Pons (tissue), 1 donor: ENCODE results near the gene BTBD10.

ENCODE experiments used
- DNase-seq: peaks from one replicate; pipeline ENCODE4 v3.0.0-alpha.2; 2016; ENCODE audit warnings: low spot score

BTBD10 gene

DNA sequence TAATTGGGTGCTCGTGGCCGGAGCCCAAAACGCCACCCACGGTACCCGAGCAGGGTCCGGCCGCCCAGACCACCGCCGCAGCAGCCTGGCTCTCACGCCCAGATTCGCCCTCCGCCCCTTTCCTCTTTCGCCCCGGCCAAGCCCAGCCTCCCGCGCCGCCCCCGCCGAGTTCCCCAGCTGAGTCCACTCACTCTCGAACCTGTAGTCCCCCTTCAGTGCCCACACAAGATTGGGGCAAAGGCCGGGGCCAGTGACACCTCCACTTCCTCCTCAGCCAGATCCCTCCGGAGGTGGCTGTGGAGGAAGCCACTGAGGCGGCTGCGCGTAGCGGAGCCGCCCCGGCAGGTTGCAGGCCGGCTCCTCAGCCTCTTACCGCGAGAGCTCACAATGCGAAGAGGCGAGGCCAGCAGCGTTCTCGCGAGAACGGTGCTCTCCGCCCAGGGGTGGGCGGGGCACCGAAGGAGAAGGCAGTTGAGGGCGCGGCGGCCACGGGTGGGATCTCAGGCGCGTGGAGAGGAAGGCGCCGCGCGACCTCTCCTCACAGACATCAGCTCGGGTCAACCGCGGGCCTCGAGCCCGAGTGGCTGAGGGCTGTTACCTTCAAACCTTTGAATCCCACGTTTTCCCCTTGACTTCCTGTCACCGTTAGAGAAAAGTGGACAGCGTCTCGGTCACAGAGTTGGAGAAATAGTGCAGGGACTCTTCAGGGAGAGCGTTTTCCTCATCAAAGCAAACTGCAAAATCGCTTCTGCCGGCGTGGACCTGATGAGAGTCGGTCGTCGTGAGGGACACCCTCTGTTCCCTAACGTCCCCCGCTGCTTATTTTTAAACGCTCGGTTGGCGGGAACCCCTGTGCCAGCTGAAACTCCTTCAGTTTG lies at the start of gene BTBD10:
Gene BTBD10 (minus strand): TSS at position 322 of the 878 bp plus-strand sequence. CDS start 18,098 bp downstream, outside the sequence.
- peak; percentile 96 for DNase-seq

DNA sequence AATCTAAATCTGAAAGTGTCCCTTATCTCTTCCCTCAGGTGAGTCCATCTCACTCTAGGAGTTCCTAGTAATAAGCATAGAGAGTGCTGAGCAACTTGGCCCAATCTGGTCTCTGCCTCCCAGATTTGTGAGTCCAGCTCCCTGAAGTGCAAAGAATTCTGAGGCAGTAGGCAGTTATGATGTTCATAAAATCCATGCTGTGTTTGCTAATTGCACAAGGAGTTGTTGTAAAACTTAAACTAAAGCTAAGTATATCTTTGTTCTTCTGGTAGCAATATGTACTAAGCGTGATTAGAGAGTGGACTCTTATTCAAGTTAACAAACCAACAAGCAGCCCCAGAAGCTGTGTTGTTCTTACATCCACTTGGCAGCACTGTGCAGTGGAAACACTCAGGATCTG lies 40.4 kb upstream of the BTBD10 start:
- no peak for DNase-seq

DNA sequence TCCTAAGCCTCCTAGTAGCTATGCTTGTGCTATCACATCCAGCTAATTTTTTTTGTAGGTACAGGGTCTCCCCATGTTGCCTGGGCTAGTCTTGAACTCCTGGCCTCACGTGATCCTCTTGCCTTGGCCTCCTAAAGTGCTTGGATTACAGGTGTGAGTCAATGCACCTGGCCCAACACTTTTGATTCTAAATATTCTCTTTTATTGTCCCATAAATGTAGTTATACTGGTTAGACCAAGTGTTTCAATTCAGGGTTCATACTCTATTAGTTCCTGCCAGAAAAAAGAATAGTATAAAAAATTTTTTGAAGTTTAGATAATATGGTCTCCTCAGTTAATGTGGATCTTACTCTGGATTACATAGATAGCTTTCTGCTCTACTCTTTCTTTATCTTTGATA lies 39.5 kb upstream of the BTBD10 start:
- no peak for DNase-seq

DNA sequence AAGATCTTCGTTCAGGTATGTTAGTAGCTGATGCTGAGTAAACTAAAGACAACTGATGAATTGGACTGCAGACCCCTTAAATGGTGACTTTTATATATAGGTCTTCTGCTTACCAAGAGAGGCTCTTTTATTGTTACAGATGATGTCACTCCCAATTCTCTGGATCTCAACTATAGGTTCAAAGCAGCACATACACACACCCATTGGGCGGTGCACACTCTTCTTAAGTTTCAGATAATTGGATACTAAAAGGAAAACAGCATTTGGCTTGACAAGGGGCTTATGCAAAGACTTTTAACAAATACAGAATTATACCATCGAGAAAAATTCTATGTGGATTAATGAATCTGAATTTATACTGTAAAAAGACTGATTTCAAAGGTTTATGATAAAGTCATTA lies 32.9 kb upstream of the BTBD10 start, which contains the start of gene PTH:
Gene PTH (minus strand): TSS at position 69 of the 400 bp plus-strand sequence. CDS start 3,142 bp downstream, outside the sequence.
- DNase-seq, result no peak

DNA sequence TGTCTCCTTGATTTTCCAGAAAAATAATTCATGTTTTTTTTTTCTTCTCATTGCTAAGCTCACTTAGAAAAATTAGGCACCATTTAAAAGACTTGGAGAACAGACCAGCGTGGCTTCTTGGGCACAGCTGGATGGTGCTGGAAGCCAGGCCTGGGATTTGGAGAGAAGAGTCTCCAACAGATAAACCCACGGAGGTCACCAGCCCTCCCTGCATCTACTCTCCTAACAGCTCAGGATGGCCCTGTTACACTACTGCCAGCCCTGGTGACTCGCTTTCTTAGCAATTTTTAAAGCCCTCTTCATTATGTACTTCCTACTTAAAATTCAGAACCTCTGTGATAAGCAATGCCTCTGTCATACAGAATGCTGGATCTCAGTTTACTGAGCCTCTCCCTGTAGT lies 31.0 kb upstream of the BTBD10 start:
- no peak for DNase-seq

DNA sequence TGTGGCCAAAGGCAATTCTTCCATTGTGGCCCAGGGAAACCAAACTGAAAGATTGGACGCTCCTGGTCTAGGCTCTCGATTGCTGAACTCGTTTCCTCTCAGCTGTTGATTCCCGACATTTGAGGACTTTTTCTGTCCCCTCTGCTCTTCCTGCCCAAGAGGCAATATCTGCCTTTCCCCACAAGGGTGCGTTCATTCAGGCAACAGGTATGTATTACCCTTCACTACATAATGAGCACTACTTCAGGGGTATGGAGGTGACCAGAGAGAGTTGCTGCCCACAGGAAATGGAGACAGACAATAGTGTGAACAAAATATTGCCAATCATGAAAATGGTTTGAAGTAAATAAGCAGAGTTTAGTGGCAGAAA lies 24.6 kb upstream of the BTBD10 start:
- peak; percentile 8 for DNase-seq

DNA sequence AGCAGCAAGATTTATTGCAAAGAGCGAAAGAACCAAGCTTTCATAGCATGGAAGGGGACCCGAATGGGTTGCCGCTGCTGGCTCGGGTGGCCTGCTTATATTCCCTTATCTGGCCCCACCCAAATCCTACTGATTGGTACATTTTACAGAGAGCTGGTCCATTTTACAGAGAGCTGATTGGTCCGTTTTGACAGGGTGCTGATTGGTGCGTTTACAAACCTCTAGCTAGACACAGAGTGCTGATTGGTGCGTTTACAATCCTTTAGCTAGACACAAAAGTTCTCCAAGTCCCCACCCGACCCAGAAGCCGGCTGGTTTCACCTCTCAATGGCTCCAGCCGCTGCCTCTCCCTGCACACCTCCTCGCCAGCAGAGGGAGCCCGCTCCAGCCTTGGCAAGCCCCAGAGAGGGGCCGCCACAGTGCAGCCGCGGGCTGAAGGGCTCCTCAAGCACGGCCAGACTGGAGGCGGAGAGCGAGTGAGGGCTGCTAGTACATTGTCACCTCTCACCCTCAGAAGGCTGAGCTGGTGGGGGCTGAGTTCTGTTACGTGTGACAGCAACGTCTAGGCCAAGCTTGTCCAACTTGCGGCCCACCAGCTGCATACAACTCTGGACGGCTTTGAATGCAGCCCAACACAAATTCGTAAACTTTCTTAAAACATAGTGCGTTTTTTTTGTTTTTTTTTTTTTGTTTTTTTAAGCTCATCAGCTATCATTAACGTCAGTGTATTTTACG lies 24.1 kb upstream of the BTBD10 start:
- peak; percentile 12 for DNase-seq

DNA sequence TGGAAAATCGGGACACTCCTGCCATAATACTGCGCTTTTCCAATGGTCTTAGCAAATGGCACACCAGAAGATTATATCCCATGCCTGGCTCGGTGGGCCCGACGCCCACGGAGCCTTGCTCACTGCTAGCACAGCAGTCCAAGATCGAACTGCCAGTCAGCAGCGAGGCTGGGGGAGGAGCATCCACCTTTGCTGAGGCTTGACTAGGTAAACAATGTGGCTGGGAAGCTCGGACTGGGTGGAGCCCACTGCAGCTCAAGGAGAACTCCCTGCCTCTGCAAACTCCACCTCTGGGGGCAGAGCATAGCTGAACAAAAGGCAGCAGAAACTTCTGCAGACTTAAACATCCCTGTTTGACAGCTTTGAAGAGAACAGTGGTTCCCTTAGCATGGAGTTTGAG lies 17.2 kb upstream of the BTBD10 start:
- DNase-seq, result no peak

DNA sequence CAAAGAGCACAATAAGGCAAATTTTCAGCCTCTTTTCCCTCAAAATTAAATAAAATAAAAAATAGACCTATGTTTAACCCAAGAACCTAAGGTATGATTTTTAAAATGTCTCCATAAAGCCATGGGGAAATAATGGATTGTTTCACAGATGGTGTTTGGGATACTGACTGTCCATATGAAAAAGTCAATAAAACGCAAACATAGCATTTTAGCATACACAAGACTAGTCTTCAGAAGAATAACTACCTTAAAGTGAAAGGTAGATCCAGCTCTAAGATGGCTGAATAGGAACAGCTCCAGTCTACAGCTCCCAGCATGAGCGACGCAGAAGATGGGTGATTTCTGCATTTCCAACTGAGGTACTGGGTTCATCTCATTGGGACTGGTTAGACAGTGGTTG lies 16.7 kb upstream of the BTBD10 start:
- no peak for DNase-seq

DNA sequence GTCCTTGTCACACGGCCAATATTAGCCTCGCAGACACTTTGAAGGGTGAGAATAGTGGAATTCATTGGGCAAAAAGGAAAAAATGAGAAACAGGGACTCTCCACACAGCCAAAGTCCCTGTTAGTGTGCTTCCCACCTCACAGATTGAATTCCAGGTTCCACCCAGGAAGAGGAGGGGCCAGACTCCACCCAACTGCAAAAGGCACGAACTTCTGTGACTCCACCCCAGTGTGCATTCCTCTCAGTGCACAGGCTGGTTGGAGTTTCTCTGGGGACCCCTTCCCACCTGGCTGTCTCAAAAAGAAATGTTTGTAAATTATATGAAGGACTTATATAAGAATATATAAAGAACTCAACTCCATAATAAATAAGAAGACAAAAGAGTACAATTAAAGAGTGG lies 12.1 kb upstream of the BTBD10 start:
- DNase-seq, result no peak

DNA sequence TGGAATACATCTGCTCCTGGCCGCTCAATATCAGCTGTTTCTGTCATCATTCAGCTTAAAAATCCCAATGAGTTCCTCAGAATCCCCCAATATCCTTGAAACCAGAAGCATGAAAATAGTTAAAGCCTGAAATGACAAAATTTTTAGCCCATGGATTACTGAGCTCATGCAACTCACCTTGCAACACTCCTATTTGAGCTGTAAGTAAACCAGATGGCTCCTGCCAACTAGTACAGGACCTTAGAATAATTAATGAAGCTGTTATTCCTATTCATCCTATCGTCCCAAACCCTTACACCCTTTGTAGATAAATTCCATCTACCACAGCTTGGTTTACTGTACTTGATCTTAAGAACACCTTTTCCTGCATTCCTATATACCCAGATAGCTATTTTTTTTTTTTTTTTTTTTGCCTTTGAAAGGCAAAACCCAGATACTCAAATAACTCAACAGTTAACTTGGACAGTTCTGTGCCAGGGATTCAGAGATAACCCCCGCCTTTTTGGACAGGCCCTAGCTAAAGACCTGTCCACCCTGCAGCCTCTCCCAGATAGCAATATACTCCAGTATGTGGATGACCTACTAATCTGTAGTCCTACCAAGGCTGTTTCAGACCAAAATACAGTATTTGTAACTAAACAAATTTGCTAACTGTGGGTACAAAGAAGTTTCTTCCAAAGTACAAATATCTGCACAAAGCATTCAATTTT lies 10.1 kb upstream of the BTBD10 start:
- DNase-seq, result no peak

DNA sequence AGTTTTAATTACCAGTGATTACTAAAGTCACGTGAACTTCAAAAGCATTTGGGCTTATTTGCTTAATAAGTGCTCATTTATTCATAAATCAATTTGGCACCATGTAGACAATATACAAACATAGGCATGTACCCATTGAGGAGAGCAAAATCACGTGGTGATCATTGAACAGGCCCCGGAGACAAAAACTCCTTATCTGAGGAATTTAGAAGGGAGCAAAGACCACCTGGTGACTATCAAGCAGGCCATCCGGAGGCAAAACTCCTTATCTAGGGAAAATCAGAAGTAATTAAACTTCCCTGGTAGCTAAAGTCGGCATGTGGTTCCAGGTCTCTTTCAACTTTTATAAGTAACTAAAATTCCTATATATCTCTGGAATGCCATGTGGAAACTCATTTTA lies 5.7 kb upstream of the BTBD10 start:
- DNase-seq, result no peak

DNA sequence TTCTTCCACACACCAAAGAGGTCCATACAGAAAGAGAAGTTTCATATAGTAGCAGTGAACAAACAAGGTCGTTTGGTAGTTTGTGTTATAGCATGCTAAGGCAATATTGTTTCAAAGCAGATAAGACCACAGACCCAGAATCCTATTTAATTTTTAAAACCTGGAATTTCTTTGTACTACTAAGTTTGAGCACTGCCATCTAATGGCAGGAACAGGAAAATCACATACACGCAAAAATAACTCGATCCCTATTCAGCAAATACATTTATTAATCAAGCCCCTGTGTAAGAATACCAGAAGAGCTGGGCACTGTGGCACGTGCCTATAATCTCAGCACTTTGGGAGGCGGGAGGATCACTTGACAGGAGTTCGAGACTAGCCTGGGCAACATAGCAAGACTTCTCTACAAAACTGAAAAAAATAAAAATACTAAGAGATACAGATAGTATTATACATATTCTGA lies 2.9 kb upstream of the BTBD10 start:
- peak; percentile 59 for DNase-seq

DNA sequence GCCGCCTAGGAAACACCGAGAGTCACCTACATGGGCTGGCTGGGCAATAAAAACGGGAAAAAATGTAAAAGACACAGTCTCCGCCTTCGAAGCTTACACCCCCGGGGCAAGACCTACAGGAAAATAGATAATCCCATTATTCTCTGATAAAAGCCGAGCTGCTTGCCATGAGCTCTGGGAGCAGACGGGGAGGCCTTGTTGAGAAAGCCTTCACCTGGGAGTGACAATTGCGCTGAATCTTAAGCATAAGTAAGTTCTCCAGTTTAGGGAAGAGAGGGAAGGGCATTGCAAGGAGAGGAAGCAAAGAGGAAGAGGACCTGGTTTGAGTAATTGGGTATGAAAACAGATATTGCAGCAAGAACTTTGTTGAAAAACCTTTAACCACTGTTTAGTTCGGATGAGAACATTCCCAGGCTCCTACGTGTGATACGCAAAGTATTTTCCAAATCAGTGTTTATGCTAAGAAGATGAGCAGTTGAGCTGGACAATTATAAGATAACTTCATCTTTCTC lies 813 bp upstream of the BTBD10 start:
- no peak for DNase-seq

DNA sequence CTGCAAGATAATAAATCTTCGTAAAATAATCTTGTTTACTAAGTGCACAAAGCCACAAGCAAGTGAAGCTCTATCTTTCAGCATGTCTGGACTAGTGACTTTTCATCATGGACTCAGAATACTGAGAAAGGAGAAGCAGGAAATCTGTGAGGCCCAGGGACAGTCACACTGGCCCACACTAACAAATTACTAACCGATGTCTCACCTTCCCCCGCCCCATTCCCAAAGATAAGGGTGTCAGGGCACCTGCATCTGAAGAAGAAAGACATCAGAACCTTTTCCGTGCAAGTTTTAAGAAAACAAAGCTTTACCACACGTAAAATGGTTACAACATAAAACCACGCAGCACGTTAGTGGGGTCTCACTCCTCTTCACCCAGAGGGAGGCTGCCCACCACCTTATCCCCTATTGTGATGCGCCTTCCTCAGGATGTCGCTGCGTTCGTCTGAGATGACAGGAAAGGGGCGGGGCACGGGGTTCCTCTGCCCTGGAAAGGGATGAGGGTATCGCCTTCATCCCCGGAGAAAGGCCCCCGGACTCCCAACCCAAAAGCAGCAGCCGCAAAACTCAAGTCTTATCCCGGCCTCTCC lies 616 bp downstream of the BTBD10 start:
- DNase-seq, result peak; percentile 38

DNA sequence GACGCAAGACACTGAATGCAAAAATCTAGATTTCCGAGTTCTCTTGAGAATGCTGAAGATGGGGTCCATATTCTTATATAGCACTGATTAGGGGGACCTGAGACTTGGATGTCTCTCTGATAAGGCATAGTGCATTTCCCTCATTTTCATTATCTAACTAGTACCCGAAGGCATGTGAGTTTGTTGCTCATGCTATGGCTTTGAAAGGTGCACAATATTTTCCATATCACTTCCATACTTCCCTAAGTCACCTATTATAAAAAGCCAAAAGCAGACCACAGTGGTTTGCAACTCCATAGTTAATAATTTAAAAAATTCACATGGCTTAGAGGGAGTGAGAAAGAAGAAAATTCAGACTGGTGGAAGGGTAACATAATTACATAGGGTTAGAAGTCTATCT lies 1.7 kb downstream of the BTBD10 start:
- DNase-seq, result no peak

DNA sequence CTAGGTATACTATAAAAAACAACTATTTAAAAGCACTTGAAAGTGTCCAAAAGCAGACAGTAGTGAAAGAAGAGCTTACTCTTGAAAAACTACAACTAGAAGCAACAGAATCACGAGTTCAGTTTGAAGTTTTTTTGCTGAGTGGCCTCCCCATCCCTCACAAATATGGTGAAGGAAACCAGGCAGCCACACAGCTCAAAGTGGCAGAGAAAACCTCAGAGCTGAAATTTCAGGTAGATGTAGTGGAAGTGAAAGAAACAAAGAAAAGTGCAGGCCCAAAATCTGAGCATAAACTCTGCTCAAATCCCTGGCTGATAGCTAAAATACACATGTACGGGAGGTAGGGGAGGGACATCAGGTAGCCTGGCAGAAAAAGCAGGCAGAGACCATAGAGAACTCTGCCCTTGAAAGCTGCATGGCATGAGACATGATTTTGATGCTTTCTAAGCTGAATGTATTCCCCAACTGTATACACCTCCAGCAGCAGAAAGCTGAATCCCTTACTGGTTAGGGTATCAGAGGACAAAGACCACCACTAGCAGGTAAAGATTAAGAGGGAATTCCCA lies 12.1 kb downstream of the BTBD10 start:
- no peak for DNase-seq

DNA sequence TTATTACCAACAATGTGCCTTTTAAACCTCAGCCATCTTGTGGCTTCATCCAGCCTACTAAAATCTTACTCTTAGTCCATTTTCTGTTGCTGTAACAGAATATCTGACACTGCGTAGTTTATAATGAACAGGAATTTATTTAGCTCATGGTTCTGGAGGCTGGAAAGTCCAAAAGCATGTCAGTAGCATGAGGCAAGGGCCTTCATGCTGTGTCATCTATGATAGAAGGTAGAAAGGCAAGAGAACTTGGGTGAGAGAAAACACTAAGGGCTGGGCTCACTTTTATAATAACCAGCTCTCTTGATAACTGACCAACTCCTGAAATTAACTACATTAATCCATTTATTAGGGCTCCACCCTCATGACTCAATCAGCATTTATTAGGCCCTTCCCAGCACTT lies 13.5 kb downstream of the BTBD10 start:
- no peak for DNase-seq

DNA sequence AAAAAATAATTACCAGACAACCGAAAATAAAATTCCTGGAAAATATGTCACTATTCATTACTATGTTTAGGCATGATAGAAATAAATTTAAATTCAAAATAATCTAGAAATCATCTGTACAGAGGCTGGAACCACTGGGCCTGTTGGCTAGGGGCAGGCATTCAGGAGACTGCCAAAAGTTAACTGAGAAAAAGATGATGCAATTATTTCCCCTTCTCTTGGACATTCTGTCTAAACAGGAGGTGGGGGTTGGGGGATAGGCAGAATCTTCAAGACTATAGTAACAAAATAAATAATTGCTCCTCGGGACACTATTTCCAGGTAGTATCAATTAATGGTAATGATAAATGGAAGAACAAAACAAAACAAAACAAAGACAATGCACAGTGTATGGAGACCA lies 14.1 kb downstream of the BTBD10 start:
- peak; percentile 51 for DNase-seq

DNA sequence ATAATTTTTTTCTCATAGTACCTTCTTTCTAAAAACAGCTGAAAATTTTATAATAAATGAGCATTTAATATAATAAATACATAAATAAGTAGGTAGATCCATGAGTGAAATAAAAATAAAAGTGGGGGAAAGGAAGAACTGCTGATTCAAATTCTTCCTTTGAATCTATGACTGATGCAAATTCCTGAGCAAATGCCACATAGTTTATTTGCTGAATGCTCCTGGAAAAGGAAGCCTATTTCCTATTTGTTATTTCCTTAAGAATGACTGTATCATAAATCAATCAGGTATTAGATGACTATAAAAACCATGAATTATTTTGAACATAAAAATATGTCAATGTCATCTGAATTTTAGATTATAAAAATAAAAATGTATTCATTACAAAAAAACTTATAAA lies 16.6 kb downstream of the BTBD10 start:
- no peak for DNase-seq

DNA sequence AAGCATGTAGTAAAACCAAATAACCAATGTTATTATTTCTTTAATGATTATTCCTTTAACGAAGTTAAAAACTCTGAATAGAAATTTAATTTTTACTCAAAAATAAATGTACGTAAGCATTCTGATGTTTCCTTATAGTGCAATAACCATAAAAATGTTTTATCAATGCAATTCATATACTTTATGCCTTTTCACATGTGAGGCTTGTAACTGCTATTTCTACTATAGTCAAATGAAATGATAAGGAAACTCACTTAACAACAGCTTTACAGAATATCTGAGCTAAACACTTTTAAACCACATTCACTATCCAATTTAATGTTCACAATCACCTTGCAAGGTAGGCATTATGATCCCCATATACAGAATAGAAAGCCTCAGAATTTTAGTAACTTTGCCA lies 17.4 kb downstream of the BTBD10 start:
- no peak for DNase-seq
